ENCODE results near the gene CAPRIN1.

Gene CAPRIN1

GRCh38 chr11:34139346-34139745 lies 87.8 kb downstream of the CAPRIN1 start:
- in situ Hi-C loops (cut with HindIII; ENCODE audit: low sequenced_read_pairs): no loop called here

GRCh38 chr11:34140149-34140548 lies 88.6 kb downstream of the CAPRIN1 start:
- in situ Hi-C loops (cut with HindIII; ENCODE audit: low sequenced_read_pairs): no loop called here

- in situ Hi-C loops (cut with HindIII; ENCODE audit: low sequenced_read_pairs): no loop called here
Observed at GRCh38 chr11:34143048-34143447, 91.5 kb downstream of the CAPRIN1 start.

GRCh38 chr11:34145073-34145472 lies 93.5 kb downstream of the CAPRIN1 start:
- in situ Hi-C loops (cut with HindIII; ENCODE audit: low sequenced_read_pairs): no loop called here

- in situ Hi-C loops (cut with HindIII; ENCODE audit: low sequenced_read_pairs): no loop called here
Observed at GRCh38 chr11:34145847-34146381, 94.4 kb downstream of the CAPRIN1 start.

- in situ Hi-C loops (cut with HindIII; ENCODE audit: low sequenced_read_pairs): no loop called here
Observed at GRCh38 chr11:34146411-34146810, 94.9 kb downstream of the CAPRIN1 start.

- in situ Hi-C loops (cut with HindIII; ENCODE audit: low sequenced_read_pairs): no loop called here
Observed at GRCh38 chr11:34146866-34147265, 95.3 kb downstream of the CAPRIN1 start.

GRCh38 chr11:34147581-34147980 lies 96.0 kb downstream of the CAPRIN1 start:
- in situ Hi-C loops (cut with HindIII; ENCODE audit: low sequenced_read_pairs): no loop called here

- in situ Hi-C loops (cut with HindIII; ENCODE audit: low sequenced_read_pairs): no loop called here
Observed at GRCh38 chr11:34148504-34149165, 97.1 kb downstream of the CAPRIN1 start.

- in situ Hi-C loops (cut with HindIII; ENCODE audit: low sequenced_read_pairs): no loop called here
Observed at GRCh38 chr11:34149274-34149673, 97.7 kb downstream of the CAPRIN1 start.

- in situ Hi-C loops (cut with HindIII; ENCODE audit: low sequenced_read_pairs): no loop called here
Observed at GRCh38 chr11:34149786-34150185, 98.3 kb downstream of the CAPRIN1 start.

- in situ Hi-C loops (cut with HindIII; ENCODE audit: low sequenced_read_pairs): no loop called here
Observed at GRCh38 chr11:34150494-34151151, 99.1 kb downstream of the CAPRIN1 start.
